ENCODE results near the gene LHPP. TPM values are rescaled to one million over a fixed set of nuclear protein-coding genes. Genes with fewer than 3 reads are reported as not detected.

Gene LHPP
- total and polyA plus RNA-seq, 4 experiments from 2014 or later: 17.9 to 22.4 (median 19.2) TPM

DNA sequence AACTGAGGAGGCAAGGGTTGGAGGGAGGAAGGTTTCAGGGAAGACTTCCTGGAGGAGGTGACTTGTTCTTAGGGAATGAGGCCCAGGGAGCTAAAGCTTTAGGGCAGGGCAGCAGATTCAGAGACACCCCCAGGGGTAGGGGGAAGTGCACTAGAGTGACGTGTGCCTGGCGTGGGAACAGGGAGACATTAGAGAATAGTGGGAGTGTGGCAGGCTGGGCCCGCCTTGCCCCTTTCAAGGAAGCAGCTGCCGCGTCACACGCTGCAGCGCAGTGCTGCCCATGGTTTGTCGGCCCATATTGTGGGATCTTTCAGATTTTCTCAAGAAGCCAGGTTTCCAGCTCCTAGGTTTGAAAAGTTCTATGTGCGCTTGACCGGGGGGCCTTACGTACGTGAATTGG lies 139.4 kb downstream of the LHPP start:
- Mint-ChIP-seq H3K27me3 (no peaks in the 10 kb centered on the region), H3K4me1 (peaks cover 0 to 6% (median under 1%) of the 10 kb centered on the region in 4 donors), H3K4me3 (no peak overlapping the region), H3K27ac (peak overlapping the region in 2 of 7 donors; percentile 57 to 80), H3K9me3 (peaks cover 0 to 2% (median 0%) of the 10 kb centered on the region in 8 donors), H3K36me3 (no peaks in the 10 kb centered on the region)
- Histone ChIP-seq H3K27me3 (ENCODE audit: insufficient read depth, low read length) (no peaks in the 10 kb centered on the region), H3K27ac (ENCODE audit: low read depth, low read length) (no peak overlapping the region), H3K4me3 (ENCODE audit: low read length in 2 of 2) (no peak overlapping the region), H3K4me1 (ENCODE audit: insufficient read depth, low read length) (no peaks in the 10 kb centered on the region), H3K9me3 (ENCODE audit: control insufficient read depth in 1 of 2, low read length in 2 of 2) (no peaks in the 10 kb centered on the region), H3K36me3 (ENCODE audit: insufficient read depth, low read length) (no peaks in the 10 kb centered on the region)
- intact Hi-C loops (cut with micrococcal nuclease): no loop called here
- CTCF ChIA-PET (ENCODE audit: partially characterized antibody): no interaction called here
- DNase-seq: no peak
- POLR2A ChIA-PET (ENCODE audit: partially characterized antibody): no interaction called here

DNA sequence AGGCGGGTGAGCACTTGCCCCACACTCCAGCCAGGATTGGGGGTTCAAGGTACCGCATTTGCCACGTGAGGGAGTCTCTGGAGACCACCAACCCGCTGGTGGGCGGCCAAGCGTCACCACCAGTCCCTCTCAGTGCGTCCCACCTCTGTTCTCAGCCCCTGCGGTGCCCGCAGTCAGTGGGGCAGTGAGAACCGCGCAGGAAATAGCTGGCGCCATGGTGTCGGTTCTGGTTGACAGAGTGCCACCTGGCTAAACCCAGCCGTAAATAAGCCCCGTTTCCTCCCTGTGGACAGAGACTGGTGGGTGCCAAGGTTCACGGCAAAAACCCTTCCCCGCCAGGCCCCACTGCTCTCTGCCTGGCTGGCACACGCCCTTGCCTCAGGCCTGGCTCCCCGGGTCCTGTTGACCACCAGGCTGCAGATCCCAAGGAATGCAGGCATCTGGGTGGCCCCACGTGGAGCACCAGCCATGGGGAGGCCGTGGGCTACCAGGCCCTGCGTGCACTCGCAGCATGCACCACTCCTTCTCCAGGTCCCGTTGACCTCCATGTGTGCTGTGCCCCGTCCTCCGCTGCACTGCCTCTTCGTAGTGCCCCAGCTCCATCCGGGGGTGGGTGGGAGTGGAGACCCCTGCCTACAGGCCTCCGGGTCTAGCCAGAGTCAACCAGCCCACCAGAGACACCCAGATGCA lies 140.0 kb downstream of the LHPP start:
- peaks cover 0 to 6% (median under 1%) of the 10 kb centered on the region in 4 donors for H3K4me1 Mint-ChIP-seq
- H3K36me3 Mint-ChIP-seq: no peaks in the 10 kb centered on the region
- ChIA-PET CTCF (ENCODE audit: partially characterized antibody) (no interaction called here), POLR2A (ENCODE audit: partially characterized antibody) (interaction anchor here (0.7 to 0.9 kb wide), 3 partner anchors 36 to 140 kb away, joined by 3 to 4 read pairs (median 3); no protein-coding TSS in a partner anchor)
- H3K4me1 ChIP-seq (ENCODE audit: insufficient read depth, low read length): no peaks in the 10 kb centered on the region
- no peak overlapping the region for H3K27ac Mint-ChIP-seq
- no peaks in the 10 kb centered on the region for H3K9me3 ChIP-seq (ENCODE audit: control insufficient read depth in 1 of 2, low read length in 2 of 2)
- H3K4me3 Mint-ChIP-seq: no peak overlapping the region
- intact Hi-C loops (cut with micrococcal nuclease): no loop called here
- no peak for DNase-seq
- H3K27me3 Mint-ChIP-seq: no peaks in the 10 kb centered on the region
- no peak overlapping the region for H3K27ac ChIP-seq (ENCODE audit: low read depth, low read length)
- H3K27me3 ChIP-seq (ENCODE audit: insufficient read depth, low read length): no peaks in the 10 kb centered on the region
- H3K4me3 ChIP-seq (ENCODE audit: low read length in 2 of 2): no peak overlapping the region
- H3K36me3 ChIP-seq (ENCODE audit: insufficient read depth, low read length): no peaks in the 10 kb centered on the region
- H3K9me3 Mint-ChIP-seq: peaks cover 0 to 2% (median 0%) of the 10 kb centered on the region in 8 donors

DNA sequence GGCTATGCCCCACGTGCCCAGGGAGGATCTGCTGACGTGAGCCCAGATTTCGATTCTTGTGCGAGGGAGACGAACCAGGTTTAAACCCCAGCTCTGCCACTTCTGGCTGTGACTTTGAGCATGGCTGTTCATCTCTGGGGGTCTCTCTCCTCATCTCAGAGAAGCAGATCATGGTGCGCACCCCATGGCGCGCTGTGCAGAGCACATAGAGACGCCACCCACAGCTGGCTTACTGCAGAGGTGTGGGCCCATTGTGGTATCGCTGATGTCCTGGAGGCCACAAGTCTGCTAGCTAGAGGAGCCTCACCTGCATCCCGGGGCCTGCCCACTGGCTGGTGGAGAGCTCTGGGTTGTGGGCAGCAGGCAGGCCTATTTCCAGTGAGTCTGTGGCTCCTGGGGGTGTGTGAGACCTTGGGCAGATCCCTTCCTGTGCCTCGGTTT lies 140.5 kb downstream of the LHPP start:
- Mint-ChIP-seq H3K36me3 (no peaks in the 10 kb centered on the region), H3K4me1 (peaks cover 0 to 6% (median under 1%) of the 10 kb centered on the region in 4 donors), H3K9me3 (peaks cover 0 to 2% (median 0%) of the 10 kb centered on the region in 8 donors), H3K27ac (no peak overlapping the region), H3K27me3 (no peaks in the 10 kb centered on the region), H3K4me3 (no peak overlapping the region)
- intact Hi-C loops (cut with micrococcal nuclease): no loop called here
- no peak overlapping the region for H3K27ac ChIP-seq (ENCODE audit: low read depth, low read length)
- ChIA-PET CTCF (ENCODE audit: partially characterized antibody) (interaction anchor here (1.0 kb wide), 1 partner anchor 63 kb away, joined by 3 read pairs; no protein-coding TSS in a partner anchor), POLR2A (ENCODE audit: partially characterized antibody) (interaction anchor here (0.7 to 0.9 kb wide), 3 partner anchors 36 to 140 kb away, joined by 3 to 4 read pairs (median 3); no protein-coding TSS in a partner anchor)
- H3K4me1 ChIP-seq (ENCODE audit: insufficient read depth, low read length): no peaks in the 10 kb centered on the region
- H3K36me3 ChIP-seq (ENCODE audit: insufficient read depth, low read length): no peaks in the 10 kb centered on the region
- no peak overlapping the region for H3K4me3 ChIP-seq (ENCODE audit: low read length in 2 of 2)
- no peaks in the 10 kb centered on the region for H3K9me3 ChIP-seq (ENCODE audit: control insufficient read depth in 1 of 2, low read length in 2 of 2)
- no peak for DNase-seq
- no peaks in the 10 kb centered on the region for H3K27me3 ChIP-seq (ENCODE audit: insufficient read depth, low read length)

DNA sequence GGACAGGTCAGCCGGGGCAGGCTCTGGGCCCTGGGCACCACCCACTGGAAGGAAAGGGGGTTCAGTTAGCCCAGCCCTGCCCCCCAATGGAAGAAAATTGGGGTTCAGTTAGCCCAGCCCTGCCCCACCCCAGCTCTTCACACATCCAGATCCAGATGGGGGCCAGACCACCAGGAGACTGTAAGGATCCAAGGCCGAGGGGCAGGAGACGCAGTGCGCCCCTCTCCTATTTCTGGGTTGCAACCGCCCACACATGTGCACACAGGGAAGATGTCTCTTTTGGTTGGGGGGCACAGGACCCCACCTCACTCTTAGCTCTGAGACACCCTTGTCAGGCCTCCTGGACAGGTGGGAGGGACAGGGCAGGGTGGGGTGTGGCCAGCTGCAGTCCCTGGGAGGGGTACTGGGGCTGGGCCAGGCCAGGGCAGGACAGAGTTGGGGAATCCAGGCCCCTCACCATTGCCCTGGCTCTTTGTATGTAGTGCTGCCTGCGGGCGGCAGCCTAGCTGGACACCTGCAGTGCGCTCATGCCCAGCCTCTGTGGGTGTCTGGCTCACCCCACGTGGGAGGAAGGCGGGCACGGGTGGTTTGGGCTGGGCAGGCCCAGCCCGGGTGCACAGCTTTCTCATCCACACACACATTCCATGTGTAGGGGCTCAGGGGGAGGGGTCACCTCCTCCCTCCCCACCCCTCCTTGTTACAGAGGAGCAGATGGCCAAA lies 141.2 kb downstream of the LHPP start:
- H3K27me3 ChIP-seq (ENCODE audit: insufficient read depth, low read length): no peaks in the 10 kb centered on the region
- intact Hi-C loops (cut with micrococcal nuclease): no loop called here
- Mint-ChIP-seq H3K36me3 (no peaks in the 10 kb centered on the region), H3K4me1 (peaks cover 0 to 6% (median under 1%) of the 10 kb centered on the region in 4 donors), H3K27ac (no peak overlapping the region), H3K27me3 (no peaks in the 10 kb centered on the region), H3K4me3 (no peak overlapping the region), H3K9me3 (peaks cover 0 to 2% (median 0%) of the 10 kb centered on the region in 8 donors)
- no peaks in the 10 kb centered on the region for H3K4me1 ChIP-seq (ENCODE audit: insufficient read depth, low read length)
- no peak for DNase-seq
- H3K9me3 ChIP-seq (ENCODE audit: control insufficient read depth in 1 of 2, low read length in 2 of 2): no peaks in the 10 kb centered on the region
- H3K27ac ChIP-seq (ENCODE audit: low read depth, low read length): no peak overlapping the region
- POLR2A ChIA-PET (ENCODE audit: partially characterized antibody): interaction anchor here (0.7 kb wide), 1 partner anchor 139 kb away, joined by 4 read pairs; no protein-coding TSS in a partner anchor
- H3K4me3 ChIP-seq (ENCODE audit: low read length in 2 of 2): no peak overlapping the region
- no peaks in the 10 kb centered on the region for H3K36me3 ChIP-seq (ENCODE audit: insufficient read depth, low read length)
- CTCF ChIA-PET (ENCODE audit: partially characterized antibody): interaction anchor here (1.0 kb wide), 1 partner anchor 63 kb away, joined by 3 read pairs; no protein-coding TSS in a partner anchor

DNA sequence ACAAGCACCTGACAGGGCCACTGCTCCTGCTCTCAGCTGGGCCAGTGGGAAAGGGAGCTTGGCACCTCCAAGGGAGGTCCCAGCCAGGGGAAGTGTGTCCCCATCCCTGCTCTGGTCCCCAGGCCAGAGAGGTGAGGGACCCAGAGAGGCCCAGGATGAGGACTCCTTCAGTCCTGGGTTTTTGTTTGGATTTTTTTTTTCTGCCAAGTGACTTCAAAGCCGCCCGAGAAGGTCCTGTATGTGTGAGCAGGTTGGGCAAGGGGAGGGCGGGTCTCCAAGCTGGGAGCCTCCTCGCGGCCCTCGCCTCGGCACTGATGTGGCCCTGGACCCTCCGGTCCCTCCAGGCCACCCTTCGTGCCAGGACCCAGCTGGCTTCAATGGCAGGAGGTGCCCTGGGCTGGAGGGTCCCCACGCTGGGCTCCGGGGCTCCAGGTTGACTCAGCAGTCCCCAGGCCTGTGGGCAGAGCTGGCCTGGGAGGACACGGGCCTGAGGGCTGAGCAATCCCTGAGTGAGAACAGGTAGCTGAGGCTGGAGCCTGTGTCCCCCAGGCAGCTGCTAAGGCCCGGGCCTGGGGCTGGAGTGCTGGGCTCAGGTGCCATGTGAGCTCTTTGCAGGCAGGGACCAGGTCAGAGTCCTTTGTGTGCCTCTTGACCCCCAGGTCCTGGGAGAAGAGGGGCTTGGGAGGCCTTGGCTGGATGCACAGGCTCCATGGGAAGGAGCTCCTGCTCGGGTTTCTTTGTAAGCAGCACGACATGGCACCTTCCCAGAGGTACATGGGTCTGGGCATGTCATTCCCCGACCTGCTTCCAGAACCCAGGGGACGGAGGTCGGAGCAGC lies 142.0 kb downstream of the LHPP start:
- Histone ChIP-seq H3K27ac (ENCODE audit: low read depth, low read length) (no peak overlapping the region), H3K4me1 (ENCODE audit: insufficient read depth, low read length) (no peaks in the 10 kb centered on the region), H3K9me3 (ENCODE audit: control insufficient read depth in 1 of 2, low read length in 2 of 2) (no peaks in the 10 kb centered on the region), H3K36me3 (ENCODE audit: insufficient read depth, low read length) (no peaks in the 10 kb centered on the region), H3K4me3 (ENCODE audit: low read length in 2 of 2) (no peak overlapping the region), H3K27me3 (ENCODE audit: insufficient read depth, low read length) (no peaks in the 10 kb centered on the region)
- CTCF ChIA-PET (ENCODE audit: partially characterized antibody): no interaction called here
- Mint-ChIP-seq H3K9me3 (peaks cover 0 to 2% (median 0%) of the 10 kb centered on the region in 8 donors), H3K4me1 (peaks cover 0 to 6% (median under 1%) of the 10 kb centered on the region in 4 donors), H3K27ac (no peak overlapping the region), H3K36me3 (no peaks in the 10 kb centered on the region), H3K27me3 (no peaks in the 10 kb centered on the region), H3K4me3 (no peak overlapping the region)
- intact Hi-C loops (cut with micrococcal nuclease): no loop called here
- POLR2A ChIA-PET (ENCODE audit: partially characterized antibody): no interaction called here
- DNase-seq: no peak

DNA sequence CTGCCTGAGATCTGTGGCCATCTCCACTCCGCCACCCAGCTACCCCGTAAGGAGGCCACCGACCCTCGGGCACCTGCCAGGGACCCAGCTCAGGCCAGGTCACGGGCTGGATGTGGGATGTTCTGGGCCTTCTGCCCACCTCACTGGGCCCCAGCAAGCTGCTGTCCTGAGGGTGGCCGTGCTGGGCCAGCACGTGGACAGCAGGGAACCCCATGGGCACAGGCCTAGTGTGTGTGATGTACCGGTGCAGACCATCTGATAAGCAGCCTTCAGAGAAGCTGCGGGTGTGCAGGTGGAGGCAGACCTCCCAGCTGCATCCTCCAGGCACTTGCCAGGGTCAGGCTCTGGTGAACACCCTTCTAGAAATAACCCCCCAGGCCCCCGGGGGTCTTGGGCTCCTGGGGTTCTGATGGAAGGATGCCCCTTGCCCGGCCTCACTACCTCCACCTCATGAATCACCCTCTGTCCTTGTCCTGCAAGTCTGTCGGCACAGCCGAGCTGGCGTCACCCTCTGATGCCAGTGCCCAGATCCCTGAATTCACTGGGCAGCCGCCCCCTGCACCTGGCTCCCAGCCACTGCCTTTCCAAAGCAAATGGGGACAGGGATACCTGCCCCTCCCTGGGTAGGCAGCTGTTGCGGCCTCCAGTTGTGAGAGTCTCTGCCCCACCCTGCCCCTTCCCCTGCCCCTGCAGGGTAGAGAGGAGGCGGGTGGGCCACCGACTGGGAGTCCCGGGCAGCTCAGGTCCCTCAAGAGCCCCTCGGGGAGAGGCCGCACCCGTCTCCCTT lies 142.8 kb downstream of the LHPP start:
- CTCF ChIA-PET (ENCODE audit: partially characterized antibody): no interaction called here
- H3K27me3 ChIP-seq (ENCODE audit: insufficient read depth, low read length): no peaks in the 10 kb centered on the region
- H3K27ac ChIP-seq (ENCODE audit: low read depth, low read length): no peak overlapping the region
- Mint-ChIP-seq H3K9me3 (no peaks in the 10 kb centered on the region), H3K36me3 (no peaks in the 10 kb centered on the region), H3K4me3 (no peak overlapping the region), H3K4me1 (peaks cover 0 to 2% (median under 1%) of the 10 kb centered on the region in 4 donors), H3K27ac (peak overlapping the region in 2 of 7 donors; percentile 25 to 46), H3K27me3 (no peaks in the 10 kb centered on the region)
- H3K9me3 ChIP-seq (ENCODE audit: control insufficient read depth in 1 of 2, low read length in 2 of 2): no peaks in the 10 kb centered on the region
- POLR2A ChIA-PET (ENCODE audit: partially characterized antibody): no interaction called here
- H3K4me3 ChIP-seq (ENCODE audit: low read length in 2 of 2): no peak overlapping the region
- H3K4me1 ChIP-seq (ENCODE audit: insufficient read depth, low read length): no peaks in the 10 kb centered on the region
- no peak for DNase-seq
- intact Hi-C loops (cut with micrococcal nuclease): no loop called here
- H3K36me3 ChIP-seq (ENCODE audit: insufficient read depth, low read length): no peaks in the 10 kb centered on the region

Measured in CD4-positive, alpha-beta memory T cell (primary cell).